HG03060 (cell line): Measurements from ENCODE around the gene POTEG.
"Not testable (repeated sequence)": the region's sequence is repeated elsewhere in the genome, so short reads cannot be mapped to it uniquely, and the experiment has no call there.

Source experiments
- ATAC-seq: cut with Tn5 transposase; IDR thresholded peaks from one replicate; pipeline ENCODE4 v1.9.1; 2021; ENCODE audit warnings: low read depth, moderate number of reproducible peaks; ENCODE audit not compliant: unreplicated experiment

POTEG gene

DNA sequence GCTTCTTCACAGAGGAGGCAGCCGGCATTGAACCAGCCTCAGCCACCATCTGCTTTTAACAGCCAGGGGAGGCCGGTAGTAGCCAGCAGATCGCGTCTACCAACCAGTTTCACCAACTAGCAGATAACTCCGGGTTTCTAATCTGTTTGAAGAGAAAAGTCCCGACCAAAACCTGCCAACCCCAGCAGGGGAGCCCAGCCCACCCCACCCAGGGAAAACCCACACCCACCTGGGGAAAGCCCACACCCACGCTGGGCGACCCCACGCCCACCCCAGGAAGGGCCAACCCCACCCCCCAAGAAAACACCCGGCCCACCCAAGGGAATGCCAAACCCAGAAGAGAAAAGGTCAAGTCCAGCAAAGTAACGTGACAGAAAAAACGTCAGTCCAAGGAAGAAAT, at the start of gene POTEG:
POTEG (minus strand) TSS at position 101 of the 400 bp plus-strand sequence; CDS start at position 49, 52 bp downstream.
- ATAC-seq = not testable (repeated sequence)

GRCh38 chr14:19482093-19482492, 48.0 kb upstream of the POTEG start:
- ATAC-seq = not testable (repeated sequence)

GRCh38 chr14:19481421-19481820, 47.3 kb upstream of the POTEG start:
- not testable (repeated sequence) for ATAC-seq

DNA sequence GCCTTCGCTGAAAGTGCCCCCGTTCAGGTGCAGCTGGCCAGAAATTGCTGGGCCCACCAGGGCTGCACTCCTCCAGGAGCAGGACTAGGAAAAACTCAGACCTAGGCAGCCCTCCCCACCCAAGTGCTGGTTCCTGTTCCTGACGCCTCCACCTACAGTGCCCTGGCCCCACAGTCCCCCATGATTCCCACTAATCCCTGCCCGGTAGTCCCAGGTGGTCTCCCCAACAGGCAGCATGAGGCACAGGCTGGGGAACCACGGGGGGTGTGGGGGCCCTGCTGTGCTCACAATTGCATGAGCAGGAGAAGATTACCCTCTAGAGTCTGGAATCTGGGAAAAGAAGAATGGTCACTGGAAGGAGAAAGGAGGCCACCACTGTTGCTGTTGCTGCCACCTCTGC, 46.4 kb upstream of the POTEG start:
- not testable (repeated sequence) for ATAC-seq

DNA sequence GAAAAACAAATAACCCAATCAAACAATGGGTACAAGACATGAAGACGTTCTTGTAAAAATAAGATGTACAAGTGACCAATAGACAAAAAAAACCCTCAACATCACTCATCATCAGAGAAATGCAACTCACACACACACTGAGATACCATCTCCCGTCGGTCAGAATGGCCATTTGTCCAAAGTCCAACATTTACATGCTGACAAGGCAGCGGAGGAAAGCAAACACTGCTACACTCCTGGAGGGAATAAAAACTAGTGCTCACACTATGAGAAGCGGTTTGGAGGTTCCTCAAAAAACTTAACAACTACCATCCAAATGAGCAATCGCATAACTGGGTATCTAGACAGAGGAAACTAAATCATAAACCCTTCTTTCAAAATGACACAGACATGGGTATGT, 11.6 kb upstream of the POTEG start:
- not testable (repeated sequence) for ATAC-seq

- ATAC-seq = not testable (repeated sequence)
Observed at GRCh38 chr14:19439826-19440225, 5.7 kb upstream of the POTEG start.

DNA sequence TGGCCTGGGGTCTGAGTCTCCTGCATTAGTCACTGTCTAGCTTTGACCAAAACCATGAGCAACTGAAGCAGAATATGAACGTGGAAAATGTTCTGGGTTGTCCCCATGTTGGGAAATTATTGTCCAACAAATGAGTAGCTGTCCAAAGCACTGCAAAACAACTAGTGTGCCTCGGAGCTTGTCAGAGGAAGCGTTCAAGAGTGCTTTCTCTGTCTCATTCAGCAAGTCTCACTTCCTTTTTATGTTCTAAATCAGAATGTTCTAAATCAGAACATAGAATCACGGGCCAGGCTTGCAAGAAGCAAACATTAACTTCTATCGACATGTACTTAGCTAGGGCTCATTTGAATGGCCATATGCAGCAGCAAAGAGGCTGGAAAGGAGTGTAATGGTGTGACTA, 5.1 kb upstream of the POTEG start:
- ATAC-seq = not testable (repeated sequence)

DNA sequence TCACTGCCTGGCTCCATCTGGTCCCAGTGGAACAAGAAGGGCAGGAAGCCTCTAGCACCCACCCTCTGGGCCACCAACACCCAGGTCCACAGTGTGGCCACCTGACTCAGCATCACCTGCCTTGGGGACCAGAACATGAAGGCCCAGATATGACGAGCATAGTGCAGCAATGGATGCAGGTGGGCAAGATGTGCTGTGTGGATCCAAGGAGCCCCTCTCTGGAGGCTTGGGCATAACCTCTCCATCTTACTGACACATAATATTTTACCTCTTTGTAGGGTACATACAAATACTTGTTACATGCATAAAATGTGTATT, 2.9 kb upstream of the POTEG start:
- not testable (repeated sequence) for ATAC-seq

GRCh38 chr14:19436311-19437125, 2.4 kb upstream of the POTEG start:
- not testable (repeated sequence) for ATAC-seq

DNA sequence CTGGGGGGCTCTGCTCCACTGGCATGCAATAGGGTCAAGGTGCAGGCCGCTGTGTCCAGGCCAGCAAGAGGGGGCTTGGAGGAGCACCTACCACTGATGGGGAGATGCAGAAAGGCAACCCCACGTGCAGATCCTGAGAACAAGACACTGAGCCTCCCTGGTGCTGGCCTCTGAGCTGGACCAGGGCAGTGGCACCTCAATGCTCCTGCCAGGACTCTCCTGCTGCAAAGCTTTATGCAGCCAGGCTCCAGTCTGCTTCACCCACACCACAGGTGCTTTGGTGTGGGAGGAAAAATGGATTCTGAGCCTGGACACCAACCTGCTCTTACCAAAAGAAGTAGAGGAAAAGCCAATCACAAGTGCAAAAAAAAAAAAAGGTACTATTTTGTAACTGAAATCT, 1.7 kb upstream of the POTEG start:
- ATAC-seq = not testable (repeated sequence)

DNA sequence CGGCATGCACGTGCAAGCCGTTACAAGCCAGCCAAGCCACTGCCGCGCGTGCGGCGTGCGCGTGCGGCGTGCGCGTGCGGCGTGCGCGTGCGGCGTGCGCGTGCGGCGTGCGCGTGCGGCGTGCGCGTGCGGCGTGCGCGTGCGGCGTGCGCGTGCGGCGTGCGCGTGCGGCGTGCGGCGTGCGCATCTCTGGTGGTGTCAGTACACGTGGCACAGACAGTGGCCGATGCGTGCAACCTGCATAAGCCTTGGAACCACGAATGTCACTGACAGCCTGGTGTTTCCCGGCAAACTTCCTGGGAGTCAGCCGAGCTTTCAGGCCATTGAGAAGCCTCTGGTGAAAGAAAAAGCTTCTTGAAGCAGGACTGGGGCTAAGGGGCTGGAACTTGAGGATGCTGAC, 750 bp upstream of the POTEG start:
- ATAC-seq = not testable (repeated sequence)

GRCh38 chr14:19433765-19434164, 376 bp downstream of the POTEG start:
- ATAC-seq = not testable (repeated sequence)

DNA sequence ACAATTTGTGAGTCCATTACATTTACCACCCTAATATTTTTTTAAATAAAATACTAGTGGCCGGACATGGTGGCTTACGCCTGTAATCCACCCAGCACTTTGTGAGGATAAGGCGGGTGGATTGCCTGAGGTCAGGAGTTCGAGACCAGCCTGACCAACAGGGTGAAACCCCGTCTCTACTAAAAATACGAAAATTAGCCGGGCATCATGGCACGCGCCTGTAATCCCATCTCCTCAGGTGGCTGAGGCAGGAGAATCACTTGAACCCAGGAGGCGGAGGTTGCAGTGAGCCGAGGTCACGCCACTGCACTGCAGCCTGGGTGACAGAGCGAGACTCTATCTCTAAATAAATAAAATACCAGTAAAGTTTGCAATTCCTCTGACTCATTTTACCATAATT, 25.6 kb downstream of the POTEG start:
- not testable (repeated sequence) for ATAC-seq

DNA sequence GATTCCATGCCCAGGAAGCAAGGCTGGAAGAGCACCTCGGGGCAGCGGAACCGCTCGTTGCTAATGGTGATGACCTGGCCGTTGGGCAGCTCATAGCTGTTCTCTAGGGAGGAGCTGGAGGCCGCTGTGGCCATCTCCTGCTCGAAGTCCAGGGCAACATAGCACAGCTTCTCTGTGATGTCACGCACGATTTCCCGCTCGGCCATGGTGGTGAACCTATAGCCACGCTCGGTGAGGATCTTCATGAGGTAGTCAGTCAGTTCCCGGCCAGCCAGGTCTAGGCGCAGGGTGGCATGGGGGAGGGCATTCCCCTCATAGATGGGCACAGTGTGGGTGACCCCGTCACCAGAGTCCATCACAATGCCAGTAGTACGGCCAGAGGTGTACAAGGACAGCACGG, 32.0 kb downstream of the POTEG start:
- ATAC-seq = not testable (repeated sequence)

- not testable (repeated sequence) for ATAC-seq
Observed at GRCh38 chr14:19394727-19395126, 39.4 kb downstream of the POTEG start.

DNA sequence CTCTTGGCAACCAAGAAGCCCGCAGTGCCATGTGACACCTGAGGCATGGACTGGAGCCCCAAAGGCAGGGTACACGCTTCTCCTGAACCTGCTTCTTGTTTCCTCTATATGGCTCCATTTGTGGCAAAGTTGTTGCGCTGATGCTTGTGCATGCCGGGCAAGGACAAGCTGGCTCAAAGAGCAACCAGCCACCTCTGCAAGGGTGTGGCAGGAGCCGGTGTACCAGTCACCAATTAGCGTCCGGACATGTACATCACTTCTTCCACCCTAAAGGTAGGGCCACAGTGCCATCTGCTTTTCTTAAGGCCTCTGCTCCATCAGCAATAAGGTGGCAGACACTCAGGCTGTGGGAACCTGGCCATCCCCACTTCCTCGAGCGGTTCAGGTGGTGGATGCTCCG, 43.9 kb downstream of the POTEG start:
- not testable (repeated sequence) for ATAC-seq

- ATAC-seq = not testable (repeated sequence)
Observed at GRCh38 chr14:19388741-19389140, 45.4 kb downstream of the POTEG start.

DNA sequence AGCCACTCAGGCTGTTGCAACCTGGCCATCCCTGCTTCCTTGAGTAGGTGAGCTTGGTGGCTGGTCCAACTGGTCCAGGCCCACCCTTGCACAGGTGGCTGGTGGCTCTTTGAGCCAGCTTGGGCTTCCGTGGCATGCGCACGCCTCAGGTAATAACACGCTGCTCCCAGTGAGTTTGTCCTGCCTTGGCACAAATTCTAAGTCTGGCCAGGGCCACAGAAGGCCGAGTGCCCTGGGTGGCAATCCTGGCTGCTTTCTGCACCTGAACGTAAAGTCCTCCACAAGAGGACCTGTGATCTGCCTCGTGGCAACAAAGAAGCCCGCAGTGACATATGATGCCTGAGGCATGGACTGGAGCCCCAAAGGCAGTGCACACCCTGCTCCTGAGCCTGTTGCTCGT, 47.1 kb downstream of the POTEG start:
- not testable (repeated sequence) for ATAC-seq

- not testable (repeated sequence) for ATAC-seq
Observed at GRCh38 chr14:19386309-19386708, 47.8 kb downstream of the POTEG start.

DNA sequence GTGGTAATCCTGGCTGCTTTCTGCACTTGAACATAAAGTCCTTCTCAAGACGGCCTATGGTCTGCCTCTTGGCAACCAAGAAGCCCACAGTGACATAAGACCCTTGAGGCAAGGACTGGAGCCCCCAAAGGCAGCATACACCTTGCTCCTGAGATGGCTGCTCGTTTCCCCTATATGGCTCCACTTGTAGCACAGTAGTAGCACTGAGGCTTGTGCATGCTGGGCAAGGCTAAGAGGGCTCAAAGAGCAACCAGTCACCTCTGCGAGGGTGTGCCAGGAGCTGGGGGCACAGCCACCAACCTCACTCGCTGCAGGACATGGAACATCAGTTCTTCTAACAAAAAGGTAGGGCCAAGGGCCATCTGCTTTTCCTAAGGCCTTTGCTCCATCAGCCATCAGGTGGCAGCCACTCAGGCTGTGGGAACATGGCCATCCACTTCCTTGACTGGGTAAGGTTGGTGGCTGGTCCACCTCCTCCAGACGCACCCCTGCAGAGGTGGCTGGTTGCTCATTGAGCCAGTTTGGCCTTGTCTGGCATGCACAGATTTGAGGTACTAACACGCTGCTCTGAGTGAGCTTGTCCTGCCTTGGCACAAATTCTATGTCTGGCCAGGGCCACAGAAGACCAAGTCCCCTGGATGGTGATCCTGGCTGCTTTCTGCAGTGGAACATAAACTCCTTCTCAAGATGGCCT, 49.9 kb downstream of the POTEG start:
- ATAC-seq = not testable (repeated sequence)

- not testable (repeated sequence) for ATAC-seq
Observed at GRCh38 chr14:19383008-19383584, 51.0 kb downstream of the POTEG start.
